Articular chondrocyte of knee joint (primary cell): Measurements from ENCODE around the gene GDPD5. TPM values are rescaled to one million over a fixed set of nuclear protein-coding genes. Genes with fewer than 3 reads are reported as not detected.

Source experiments
- small RNA-seq: library from RNA; depleted of rRNA; stranded (forward); fragments of <200 nt; gene quantifications from one replicate; pipeline ENCODE3, GENCODE V24; 2012
- total RNA-seq: library from RNA; depleted of rRNA; stranded (reverse); fragments of >200 nt; gene quantifications from 2 replicates; pipeline ENCODE4 v1.2.3, GENCODE V29; 2012

The GDPD5 gene, protein sequence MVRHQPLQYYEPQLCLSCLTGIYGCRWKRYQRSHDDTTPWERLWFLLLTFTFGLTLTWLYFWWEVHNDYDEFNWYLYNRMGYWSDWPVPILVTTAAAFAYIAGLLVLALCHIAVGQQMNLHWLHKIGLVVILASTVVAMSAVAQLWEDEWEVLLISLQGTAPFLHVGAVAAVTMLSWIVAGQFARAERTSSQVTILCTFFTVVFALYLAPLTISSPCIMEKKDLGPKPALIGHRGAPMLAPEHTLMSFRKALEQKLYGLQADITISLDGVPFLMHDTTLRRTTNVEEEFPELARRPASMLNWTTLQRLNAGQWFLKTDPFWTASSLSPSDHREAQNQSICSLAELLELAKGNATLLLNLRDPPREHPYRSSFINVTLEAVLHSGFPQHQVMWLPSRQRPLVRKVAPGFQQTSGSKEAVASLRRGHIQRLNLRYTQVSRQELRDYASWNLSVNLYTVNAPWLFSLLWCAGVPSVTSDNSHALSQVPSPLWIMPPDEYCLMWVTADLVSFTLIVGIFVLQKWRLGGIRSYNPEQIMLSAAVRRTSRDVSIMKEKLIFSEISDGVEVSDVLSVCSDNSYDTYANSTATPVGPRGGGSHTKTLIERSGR
- total RNA-seq: 19.2 and 22.1 TPM in 2 replicates

GRCh38 chr11:75525433-75526191 lies at the start of gene GDPD5:
Gene GDPD5 (minus strand): TSS chr11:75525941. CDS start chr11:75477735, 48,206 bp downstream.

GRCh38 chr11:75562048-75562835 lies 36.5 kb upstream of the GDPD5 start, which contains the start of gene SERPINH1:
Gene SERPINH1 (plus strand): TSS chr11:75562253. CDS start chr11:75566350, 4,097 bp downstream.

GRCh38 chr11:75432911-75433321 lies 92.8 kb downstream of the GDPD5 start, which contains the start of gene KLHL35:
Gene KLHL35 (minus strand): TSS chr11:75433203. CDS start chr11:75430629, 2,574 bp downstream.

GRCh38 chr11:75399344-75400145 lies 126.2 kb downstream of the GDPD5 start, which contains the start of gene RPS3:
Gene RPS3 (plus strand): TSS chr11:75399518. CDS start chr11:75399548, 30 bp downstream.

Small RNA genes within 50 kb of the gene (small RNA-seq; reads per million reads assigned to genes)
- gene SNORD15A (not detected), gene SNORD15B (747 reads per million, percentile 99 among the genes with 10 or more reads in this experiment)

Other genes starting within 250 kb of the GDPD5 start
- 8.9 and 13.2 TPM in 2 replicates for gene ARRB1, start 174.3 kb downstream of the GDPD5 start, total RNA-seq
- 1,320 and 2,926 TPM in 2 replicates for gene RPS3, start 126.4 kb downstream of the GDPD5 start, total RNA-seq
- 1.8 and 2.7 TPM in 2 replicates for gene KLHL35, start 92.7 kb downstream of the GDPD5 start, total RNA-seq
- gene SERPINH1, start 36.3 kb upstream of the GDPD5 start, total RNA-seq: 850 and 954 TPM in 2 replicates
- gene MAP6, start 143.1 kb upstream of the GDPD5 start, total RNA-seq: 2.6 and 5.0 TPM in 2 replicates
- gene MOGAT2, start 191.9 kb upstream of the GDPD5 start, total RNA-seq: 0.13 TPM in 1 of 2 replicates, not detected in the other
- gene DGAT2, start 242.8 kb upstream of the GDPD5 start, total RNA-seq: 2.4 TPM in 2 replicates